K562 (cell line): ENCODE results near the gene MRPS10. TPM values are rescaled to one million over a fixed set of nuclear protein-coding genes. Genes with fewer than 3 reads are reported as not detected.
A peak's percentile ranks its signal among the peaks of the same experiment; 100 is the strongest.

Source experiments
- CAMTA2 ChIP-seq: fragments of 250-450 bp; sonication (Bioruptor Pico); conservative IDR thresholded peaks from 2 replicates; pipeline ENCODE4 v1.5.1; 2022
- CBX2 ChIP-seq: fragments of 200-600 bp; sonication (generic); IDR thresholded peaks from one replicate; pipeline ENCODE4 v1.6.1; 2012; ENCODE audit warnings: mild to moderate bottlenecking, low read length, inconsistent platforms; ENCODE audit not compliant: insufficient read depth, poor library complexity, severe bottlenecking
- DIDO1 ChIP-seq: fragments of 450-650 bp; IDR thresholded peaks from 2 replicates; pipeline ENCODE4 v1.6.1; 2016; ENCODE audit warnings: low read depth, missing biosample characterization, missing genetic modification characterization
- ILK ChIP-seq: fragments of 450-650 bp; IDR thresholded peaks from 2 replicates; pipeline ENCODE4 v1.6.1; 2016; ENCODE audit warnings: missing genetic modification characterization, low read depth, mild to moderate bottlenecking, missing compliant biosample characterization, moderate library complexity, borderline replicate concordance
- MCM7 ChIP-seq, 2 experiments: fragments of 450-650 bp; IDR thresholded peaks; 2 replicates each; pipeline ENCODE4 v1.6.1; 2016 to 2018
- NCOA2 ChIP-seq, 2 experiments: fragments of 450-650 bp; IDR thresholded peaks; 2 replicates each; pipeline ENCODE4 v1.6.1; 2018; ENCODE audit warnings: mild to moderate bottlenecking in 2 of 2, moderate library complexity in 1 of 2; ENCODE audit not compliant: partially characterized antibody in 2 of 2
- NFRKB ChIP-seq: fragments of 450-650 bp; IDR thresholded peaks from 2 replicates; pipeline ENCODE4 v1.6.1; 2016; ENCODE audit warnings: low read depth
- NKRF ChIP-seq: fragments of 450-650 bp; IDR thresholded peaks from 2 replicates; pipeline ENCODE4 v1.6.1; 2016; ENCODE audit warnings: borderline replicate concordance
- PHF21A ChIP-seq: fragments of 450-650 bp; IDR thresholded peaks from 2 replicates; pipeline ENCODE4 v1.6.1; 2017; ENCODE audit warnings: low read depth, borderline replicate concordance
- PTBP1 ChIP-seq: fragments of 200-400 bp; formaldehyde crosslinking; IDR thresholded peaks from 2 replicates; pipeline ENCODE4 v1.6.1; 2017; ENCODE audit warnings: low read depth, low read length
- ZNF124 ChIP-seq: sonication (generic); formaldehyde crosslinking; IDR thresholded peaks from 2 replicates; pipeline ENCODE4 v1.8.1; 2022; ENCODE audit warnings: missing genetic modification reagents
- ZNF274 ChIP-seq: IDR thresholded peaks from 2 replicates; pipeline ENCODE4 v1.6.1; 2011; ENCODE audit warnings: low read depth, mild to moderate bottlenecking, low read length, moderate library complexity, borderline replicate concordance
- ZNF318 ChIP-seq, 2 experiments: fragments of 450-650 bp; IDR thresholded peaks; 2 replicates each; pipeline ENCODE4 v1.6.1; 2016; ENCODE audit warnings: mild to moderate bottlenecking in 2 of 2, borderline replicate concordance in 1 of 2, low read depth in 1 of 2, moderate library complexity in 1 of 2
- ZNF444 ChIP-seq: fragments of 250-450 bp; sonication (Bioruptor Pico); IDR thresholded peaks from 2 replicates; pipeline ENCODE4 v1.4.0; 2020; ENCODE audit warnings: mild to moderate bottlenecking, moderate library complexity
- ZNF589 ChIP-seq: fragments of 200-800 bp; sonication (Bioruptor generic); IDR thresholded peaks from 2 replicates; pipeline ENCODE4 v1.6.1; 2016; ENCODE audit warnings: low read depth, missing genetic modification characterization, missing compliant biosample characterization
- ZNF740 ChIP-seq, 3 experiments: fragments of 200-800 bp in 1 of 3; sonication (Bioruptor generic) in 1 of 3; sonication (generic) in 1 of 3; formaldehyde crosslinking in 1 of 3; IDR thresholded peaks; 2 replicates each; pipeline versions ENCODE4 v1.6.1 to v1.8.0; 2016 to 2022; ENCODE audit warnings: mild to moderate bottlenecking in 2 of 3, missing compliant biosample characterization in 2 of 3, missing genetic modification characterization in 2 of 3, missing genetic modification reagents in 1 of 3
- polyA plus RNA-seq, 8 experiments: library from polyadenylated mRNA; depleted of rRNA in 4 of 8; stranded (reverse) in 5 of 8; unstranded in 3 of 8; fragments of >200 nt; fragmentation: Nextera tagmentation in 2 of 8; fragmentation: Illumina TruSeq in 1 of 8; extraction: Ambion mirVana in 2 of 8; extraction: Trizol in 1 of 8; gene quantifications; 2 replicates each; pipeline versions ENCODE4 v1.2.1 to v1.2.3, GENCODE V29; 2011 to 2014; ENCODE audit warnings: inconsistent platforms in 1 of 8, missing spikeins in 1 of 8
- total RNA-seq, 7 experiments: library from RNA; depleted of rRNA in 6 of 7; stranded (reverse); fragments of >200 nt in 6 of 7; fragmentation: Illumina TruSeq in 2 of 7; extraction: Trizol in 2 of 7; gene quantifications; 2 replicates each; pipeline versions ENCODE4 v1.2.1 to v1.2.3, GENCODE V29; 2011 to 2021; ENCODE audit warnings: low replicate concordance in 1 of 7

The MRPS10 gene
- total and polyA plus RNA-seq, 9 of the 15 experiments (the other 6 are each of a cell fraction or from before 2014, with no cell fraction given) = 48.6 to 166 (median 93.7) TPM

- no peak for TF ChIP-seq ZNF274
- TF ChIP-seq PHF21A = no peak; the same call in 1 of the 2 replicates
- TF ChIP-seq NCOA2 (IDR thresholded peaks at IDR 0.05; ENCODE audit: partially characterized antibody in 2 of 2) = no peak
- peak; percentile 95 for TF ChIP-seq NFRKB
- no peak for TF ChIP-seq ZNF444 (CRISPR knock-in tag)
- TF ChIP-seq DIDO1 (tag) = peak; percentile 91
- TF ChIP-seq MCM7 (IDR thresholded peaks at IDR 0.05) = no peak
- TF ChIP-seq CBX2 = no peak
- peak; percentile 51 for TF ChIP-seq NKRF
- TF ChIP-seq CAMTA2 (CRISPR knock-in tag) = no peak
- no peak for TF ChIP-seq ZNF740 (CRISPR knock-in tag; IDR thresholded peaks at IDR 0.05)
- TF ChIP-seq ZNF740 (tag; IDR thresholded peaks at IDR 0.05) = no peak
- TF ChIP-seq ZNF318 (IDR thresholded peaks at IDR 0.05; ENCODE audit: borderline replicate concordance in 1 of 2, low read depth in 1 of 2) = no peak
- TF ChIP-seq ZNF589 (CRISPR knock-in tag) = no peak
- TF ChIP-seq ILK (tag) = no peak
- TF ChIP-seq ZNF124 (CRISPR knock-in tag) = no peak
- no peak for TF ChIP-seq PTBP1
Observed at GRCh38 chr6:42217519-42218367, at the start of gene MRPS10 (continued).
